Peyer's patch (tissue), 4 donors: ENCODE results near the gene TUBGCP2. TPM values are rescaled to one million over a fixed set of nuclear protein-coding genes. Genes with fewer than 3 reads are reported as not detected.
A peak's percentile ranks its signal among the peaks of the same experiment; 100 is the strongest.

Experiments
- DNase-seq, 3 donors: peaks; one replicate each; pipeline ENCODE4 v3.0.0-alpha.2; 2017 to 2019
- H3K27ac ChIP-seq, 4 donors: fragments of 200-600 bp; sonication (generic); one replicate each; pipeline ENCODE4 v1.5.1; 2016 to 2019
- H3K27me3 ChIP-seq, 2 donors: fragments of 200-600 bp; sonication (generic); one replicate each; pipeline ENCODE4 v1.5.1; 2019
- H3K36me3 ChIP-seq, 3 donors: fragments of 200-600 bp; sonication (generic); one replicate each; pipeline ENCODE4 v1.5.1; 2016 to 2019
- H3K4me1 ChIP-seq, 4 donors: fragments of 200-600 bp; sonication (generic); one replicate each; pipeline ENCODE4 v1.5.1; 2016 to 2019
- H3K4me3 ChIP-seq, 4 donors: fragments of 200-600 bp; sonication (generic); 1 replicate in 3 of 4; 2 replicates in 1 of 4; pipeline ENCODE4 v1.5.1; 2016 to 2019; ENCODE audit warnings: mild to moderate bottlenecking in 1 of 4
- H3K9me3 ChIP-seq, 4 donors: fragments of 200-600 bp; sonication (generic); one replicate each; pipeline ENCODE4 v1.5.1; 2016 to 2019; ENCODE audit warnings: mild to moderate bottlenecking in 1 of 4
- POLR2A ChIP-seq, 2 donors: fragments of 450-650 bp; IDR thresholded peaks; one replicate each; pipeline ENCODE4 v1.5.1; 2017; ENCODE audit warnings: antibody characterized with exemption in 2 of 2, mild to moderate bottlenecking in 2 of 2, moderate library complexity in 2 of 2
- total RNA-seq, 4 donors: library from RNA; depleted of rRNA; stranded (reverse); fragments of >200 nt; gene quantifications; one replicate each; pipeline ENCODE4 v1.1.0, GENCODE V29; 2016
- TF ChIP-seq, protein P1 (sequence below), 6 experiments: fragments of 450-650 bp in 4 of 6; fragments of 200-600 bp in 2 of 6; sonication (generic) in 1 of 6; IDR thresholded peaks; one replicate each; pipeline ENCODE4 v1.5.1; 2017 to 2019; ENCODE audit warnings: antibody characterized with exemption in 6 of 6, mild to moderate bottlenecking in 3 of 6, moderate library complexity in 1 of 6

Gene TUBGCP2
- total RNA-seq, 4 donors from 2014 or later: 40.1 to 85.0 (median 67.8) TPM

DNA sequence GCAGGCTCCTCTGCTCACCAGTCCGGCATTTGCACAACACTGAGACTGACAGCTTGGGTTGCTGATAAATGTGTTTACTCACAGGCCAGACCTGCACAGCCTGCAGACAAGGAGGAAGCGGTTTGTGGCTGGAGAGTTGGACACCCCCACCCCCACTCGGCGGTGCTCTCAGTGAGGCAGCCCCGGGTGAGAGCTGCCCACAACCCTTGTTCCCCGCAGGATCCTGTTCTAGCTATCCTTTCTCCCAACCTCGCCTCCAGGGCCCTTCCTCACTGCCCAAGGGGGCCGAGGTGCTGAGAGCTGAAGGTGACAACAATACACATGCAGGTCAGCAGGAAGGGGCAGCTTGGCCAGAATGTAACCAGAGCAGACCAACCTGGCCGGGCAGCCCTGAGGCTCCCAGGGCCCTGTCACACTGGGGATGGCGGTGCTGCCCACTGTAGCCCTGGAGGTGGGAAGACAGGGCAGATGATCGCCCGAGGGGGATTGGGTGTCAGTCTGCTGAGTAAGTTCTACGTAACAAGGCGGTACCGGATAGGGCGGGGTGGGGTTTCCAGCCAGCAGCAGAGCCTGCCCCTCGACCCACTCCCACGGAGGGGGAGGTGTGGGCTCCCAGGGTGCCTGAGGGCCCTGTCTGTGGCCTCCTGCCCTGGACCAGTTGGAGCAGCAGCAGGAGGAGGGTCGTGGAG lies 30.0 kb downstream of the TUBGCP2 start:
- Histone ChIP-seq H3K36me3 (peaks cover 0 to 46% (median 0%) of the 10 kb centered on the region in 3 donors), H3K27ac (peak overlapping the region; percentile 71 to 85 (median 77))

DNA sequence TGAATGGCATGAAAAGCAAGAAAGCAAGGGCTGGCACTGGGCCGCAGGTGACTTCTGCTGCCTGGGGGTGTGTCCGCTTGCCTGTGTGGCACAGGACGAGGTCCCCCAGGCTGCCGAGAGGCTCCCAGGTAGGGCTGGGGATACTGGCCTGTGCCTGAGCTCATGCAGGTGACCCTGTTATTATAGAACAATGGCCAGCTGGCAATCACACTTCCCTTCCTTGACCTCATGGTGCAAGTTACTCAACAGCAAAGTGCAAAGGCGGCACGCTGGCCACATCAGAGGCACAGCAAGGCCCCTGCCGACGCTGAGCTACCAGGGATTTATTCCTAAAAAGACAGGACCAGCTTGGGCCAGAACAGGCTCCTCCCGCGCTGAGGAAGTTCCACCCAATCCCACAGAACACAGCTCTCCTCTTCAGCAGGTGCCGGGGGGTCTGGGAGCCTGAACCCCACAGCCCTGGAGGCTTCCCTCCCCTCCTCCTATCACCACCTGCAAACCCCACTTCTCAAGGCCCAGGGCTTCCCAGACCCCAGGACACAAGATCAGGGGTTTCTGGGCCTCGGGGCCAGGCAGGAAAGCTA lies 30.6 kb downstream of the TUBGCP2 start:
- peak overlapping the region; percentile 71 to 85 (median 77) for H3K27ac ChIP-seq
- no peaks in the 10 kb centered on the region for H3K9me3 ChIP-seq
- DNase-seq: peak in 1 of 3 donors; percentile 27
- H3K4me3 ChIP-seq: peak overlapping the region in 2 of 4 donors; percentile 9 to 11
- peaks cover 0 to 51% (median 29%) of the 10 kb centered on the region in 4 donors for H3K4me1 ChIP-seq
- peaks cover 0 to 40% (median 0%) of the 10 kb centered on the region in 3 donors for H3K36me3 ChIP-seq
- H3K27me3 ChIP-seq: peaks cover 0 to 7% of the 10 kb centered on the region in 2 donors
- TF ChIP-seq, protein P1, sequence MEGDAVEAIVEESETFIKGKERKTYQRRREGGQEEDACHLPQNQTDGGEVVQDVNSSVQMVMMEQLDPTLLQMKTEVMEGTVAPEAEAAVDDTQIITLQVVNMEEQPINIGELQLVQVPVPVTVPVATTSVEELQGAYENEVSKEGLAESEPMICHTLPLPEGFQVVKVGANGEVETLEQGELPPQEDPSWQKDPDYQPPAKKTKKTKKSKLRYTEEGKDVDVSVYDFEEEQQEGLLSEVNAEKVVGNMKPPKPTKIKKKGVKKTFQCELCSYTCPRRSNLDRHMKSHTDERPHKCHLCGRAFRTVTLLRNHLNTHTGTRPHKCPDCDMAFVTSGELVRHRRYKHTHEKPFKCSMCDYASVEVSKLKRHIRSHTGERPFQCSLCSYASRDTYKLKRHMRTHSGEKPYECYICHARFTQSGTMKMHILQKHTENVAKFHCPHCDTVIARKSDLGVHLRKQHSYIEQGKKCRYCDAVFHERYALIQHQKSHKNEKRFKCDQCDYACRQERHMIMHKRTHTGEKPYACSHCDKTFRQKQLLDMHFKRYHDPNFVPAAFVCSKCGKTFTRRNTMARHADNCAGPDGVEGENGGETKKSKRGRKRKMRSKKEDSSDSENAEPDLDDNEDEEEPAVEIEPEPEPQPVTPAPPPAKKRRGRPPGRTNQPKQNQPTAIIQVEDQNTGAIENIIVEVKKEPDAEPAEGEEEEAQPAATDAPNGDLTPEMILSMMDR (IDR thresholded peaks at IDR 0.05): no peak
- no peak for TF ChIP-seq POLR2A (IDR thresholded peaks at IDR 0.05)

More for the DNA sequence above, 30.0 kb downstream of the TUBGCP2 start:
- peak overlapping the region in 1 of 4 donors; percentile 9 for H3K4me3 ChIP-seq
- H3K4me1 ChIP-seq: peaks cover 0 to 51% (median 29%) of the 10 kb centered on the region in 4 donors
- H3K27me3 ChIP-seq: peaks cover 0 to 7% of the 10 kb centered on the region in 2 donors
- TF ChIP-seq, protein P1 (IDR thresholded peaks at IDR 0.05): no peak
- TF ChIP-seq POLR2A (IDR thresholded peaks at IDR 0.05): no peak
- H3K9me3 ChIP-seq: no peaks in the 10 kb centered on the region
- DNase-seq: peak in 2 of 3 donors; percentile 89 to 94

DNA sequence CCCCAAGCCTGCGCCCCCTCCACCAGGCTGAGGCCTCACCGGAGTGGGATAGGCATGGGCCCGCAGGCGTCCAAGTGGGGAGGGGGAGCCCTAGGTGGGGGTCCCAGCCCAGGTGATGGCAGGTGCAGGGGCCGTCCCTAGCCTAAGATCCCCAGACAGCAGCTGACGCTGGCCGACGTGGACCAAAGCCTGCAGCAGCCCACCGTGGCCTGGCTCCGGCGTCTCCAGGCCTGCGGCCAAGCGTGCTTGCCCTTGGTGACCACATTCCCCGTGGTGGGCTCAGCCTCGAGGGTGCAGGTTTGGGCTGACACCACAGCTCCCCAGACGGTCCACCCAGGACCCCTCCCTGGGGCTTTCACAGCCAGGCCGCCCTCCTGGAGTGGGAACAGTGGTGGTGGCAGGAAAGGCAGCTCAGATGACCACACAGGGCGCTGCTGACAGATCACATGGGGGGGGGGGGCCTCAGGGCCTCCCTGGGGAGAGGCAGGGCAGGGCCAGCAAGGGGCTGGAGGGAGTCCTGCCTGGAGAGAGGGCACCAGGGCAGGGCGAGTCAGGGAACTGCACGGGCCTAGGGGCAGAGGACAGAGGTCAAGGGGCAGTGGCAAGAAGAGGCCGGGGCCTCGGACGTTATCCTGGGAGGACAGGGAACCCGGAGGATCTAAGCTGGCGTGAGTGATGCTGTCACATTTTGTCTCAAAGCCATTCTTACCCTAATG lies 31.2 kb downstream of the TUBGCP2 start:
- no peak for DNase-seq
- H3K4me1 ChIP-seq: peaks cover 0 to 51% (median 29%) of the 10 kb centered on the region in 4 donors

DNA sequence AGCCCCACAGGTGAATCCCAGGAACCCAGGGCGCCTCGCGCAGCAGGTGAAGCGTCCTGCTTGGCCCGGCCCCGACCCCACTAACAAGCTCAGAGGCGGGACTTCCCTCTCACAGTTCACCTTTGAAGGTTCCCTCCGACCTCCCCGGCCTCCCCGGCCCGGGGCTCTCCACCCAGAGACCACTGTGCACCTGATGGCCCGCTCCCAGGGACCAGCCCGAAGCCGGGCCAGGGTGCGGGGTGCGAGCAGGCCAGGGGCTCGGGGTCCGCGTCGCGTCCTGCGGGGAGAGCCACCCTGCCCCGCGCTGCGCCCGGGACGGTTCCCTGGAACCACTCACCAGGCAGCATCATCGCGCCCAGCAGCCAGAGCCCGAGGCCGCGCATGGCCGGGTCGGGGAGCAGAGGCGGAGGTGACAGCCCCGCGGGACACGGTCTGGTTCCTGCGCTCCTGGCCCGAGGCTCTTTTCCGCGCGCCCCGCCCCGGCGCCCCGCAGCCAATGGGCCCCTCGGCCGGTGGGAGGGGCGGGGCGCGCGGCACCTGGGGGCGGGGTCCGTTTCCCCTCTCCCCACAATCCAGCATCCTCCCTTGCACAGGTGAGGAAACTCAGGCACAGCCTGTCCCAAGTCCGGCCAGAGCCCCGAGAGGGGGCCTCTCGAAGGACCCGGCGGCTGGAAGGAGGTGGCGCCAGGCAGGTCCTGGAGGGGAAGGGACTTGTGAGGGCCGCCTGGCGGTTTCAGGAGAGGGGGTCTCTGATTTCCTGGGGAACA lies 32.1 kb downstream of the TUBGCP2 start, which contains the start of gene ADAM8:
ADAM8 (minus strand) TSS at position 434 of the 767 bp plus-strand sequence; CDS start at position 383, 51 bp downstream.
- peak within 1 kb of the TSS; percentile 71 to 85 (median 77) for H3K27ac ChIP-seq
- DNase-seq: peak; percentile 67 to 86 (median 77)

More for the DNA sequence above, 31.2 kb downstream of the TUBGCP2 start:
- TF ChIP-seq, protein P1 (IDR thresholded peaks at IDR 0.05): no peak
- TF ChIP-seq POLR2A (IDR thresholded peaks at IDR 0.05): no peak
- Histone ChIP-seq H3K27ac (peak overlapping the region; percentile 71 to 85 (median 77)), H3K4me3 (no peak overlapping the region), H3K27me3 (peaks cover 0 to 7% of the 10 kb centered on the region in 2 donors), H3K9me3 (no peaks in the 10 kb centered on the region), H3K36me3 (peaks cover 0 to 33% (median 0%) of the 10 kb centered on the region in 3 donors)

More for the DNA sequence above, 32.1 kb downstream of the TUBGCP2 start, which contains the start of gene ADAM8:
- Histone ChIP-seq H3K36me3 (peaks cover 0 to 25% (median 0%) of the 10 kb centered on the region in 3 donors), H3K4me1 (peaks cover 0 to 51% (median 29%) of the 10 kb centered on the region in 4 donors), H3K27me3 (peaks cover 0 to 7% of the 10 kb centered on the region in 2 donors), H3K4me3 (peak within 1 kb of the TSS; percentile 41 to 61 (median 48)), H3K9me3 (no peaks in the 10 kb centered on the region)
- TF ChIP-seq, protein P1 (IDR thresholded peaks at IDR 0.05): no peak
- no peak for TF ChIP-seq POLR2A (IDR thresholded peaks at IDR 0.05)
